Fibroblast of lung (primary cell): ENCODE measurements around the gene MRPL46.

Source experiments
- CTCF ChIP-seq, 2 donors: IDR thresholded peaks in 1 of 2; conservative IDR thresholded peaks in 1 of 2; 1 replicate in 1 of 2; 2 replicates in 1 of 2; pipeline ENCODE4 v1.5.1; 2011 to 2012; ENCODE audit warnings: low read length in 2 of 2, control low read depth in 1 of 2, inconsistent platforms in 1 of 2, low read depth in 1 of 2, mild to moderate bottlenecking in 1 of 2
- EZH2 ChIP-seq: IDR thresholded peaks from 2 replicates; pipeline ENCODE4 v1.5.1; 2012; ENCODE audit warnings: low read length, control low read depth, mild to moderate bottlenecking; ENCODE audit errors: missing control alignments

- TF ChIP-seq CTCF (conservative IDR thresholded peaks at IDR 0.05 in 1 of 2, IDR thresholded peaks at IDR 0.05 in 1 of 2; ENCODE audit: low read depth in 1 of 2, low read length in 2 of 2) = no peak
- no peak for TF ChIP-seq EZH2
Observed at GRCh38 chr15:88431441-88431840, 35.7 kb downstream of the MRPL46 start.
